HEK293T (cell line): ENCODE measurements around the gene PPM1H.
A peak's percentile ranks its signal among the peaks of the same experiment; 100 is the strongest.

Source experiments
- CTCF ChIA-PET: fragments of 350-600 bp; formaldehyde crosslinking; extraction: SDS; loops from one replicate; lab custom pipeline; 2021; ENCODE audit warnings: antibody characterized with exemption, inconsistent platforms; lab: Yijun Ruan, JAX
- POLR2A ChIA-PET: fragments of 350-600 bp; formaldehyde crosslinking; extraction: SDS; loops from one replicate; lab custom pipeline; 2020; ENCODE audit warnings: antibody characterized with exemption, inconsistent platforms; lab: Yijun Ruan, JAX
- DNase-seq: peaks from one replicate; pipeline ENCODE4 v3.0.0; 2012; ENCODE audit warnings: mixed read lengths; ENCODE audit errors: extremely low spot score
- ARNT ChIP-seq: fragments of 450-650 bp; IDR thresholded peaks from 2 replicates; pipeline ENCODE4 v1.6.1; 2017; ENCODE audit warnings: mild to moderate bottlenecking
- BHLHE40 ChIP-seq: fragments of 450-650 bp; IDR thresholded peaks from 2 replicates; pipeline ENCODE4 v1.6.1; 2016; ENCODE audit warnings: mild to moderate bottlenecking, moderate library complexity, borderline replicate concordance
- CTBP1 ChIP-seq: fragments of 450-650 bp; IDR thresholded peaks from 2 replicates; pipeline ENCODE4 v1.6.1; 2016; ENCODE audit warnings: borderline replicate concordance
- ELF4 ChIP-seq: fragments of 450-650 bp; IDR thresholded peaks from 2 replicates; pipeline ENCODE4 v1.6.1; 2017; ENCODE audit warnings: antibody characterized with exemption
- FOXA1 ChIP-seq: fragments of 450-650 bp; IDR thresholded peaks from 2 replicates; pipeline ENCODE4 v1.6.1; 2016; ENCODE audit warnings: mild to moderate bottlenecking
- FOXK2 ChIP-seq: fragments of 450-650 bp; IDR thresholded peaks from 2 replicates; pipeline ENCODE4 v1.6.1; 2016; ENCODE audit warnings: mild to moderate bottlenecking
- FOXM1 ChIP-seq: fragments of 450-650 bp; IDR thresholded peaks from 2 replicates; pipeline ENCODE4 v1.6.1; 2017; ENCODE audit warnings: mild to moderate bottlenecking, borderline replicate concordance
- HDGF ChIP-seq: fragments of 450-650 bp; IDR thresholded peaks from 2 replicates; pipeline ENCODE4 v1.6.1; 2017; ENCODE audit warnings: antibody characterized with exemption, borderline replicate concordance
- L3MBTL2 ChIP-seq: fragments of 450-650 bp; conservative IDR thresholded peaks from 2 replicates; pipeline ENCODE4 v1.6.1; 2016; ENCODE audit warnings: mild to moderate bottlenecking
- LEF1 ChIP-seq: fragments of 450-650 bp; IDR thresholded peaks from 2 replicates; pipeline ENCODE4 v1.6.1; 2017; ENCODE audit warnings: mild to moderate bottlenecking, borderline replicate concordance
- NFRKB ChIP-seq: fragments of 450-650 bp; IDR thresholded peaks from 2 replicates; pipeline ENCODE4 v1.6.1; 2016; ENCODE audit warnings: mild to moderate bottlenecking, moderate library complexity
- SP1 ChIP-seq: fragments of 450-650 bp; IDR thresholded peaks from 2 replicates; pipeline ENCODE4 v1.6.1; 2017
- SUZ12 ChIP-seq: fragments of 450-650 bp; IDR thresholded peaks from 2 replicates; pipeline ENCODE4 v1.6.1; 2016; ENCODE audit warnings: mild to moderate bottlenecking
- TARDBP ChIP-seq: fragments of 450-650 bp; IDR thresholded peaks from 2 replicates; pipeline ENCODE4 v1.6.1; 2016
- ZNF384 ChIP-seq: fragments of 450-650 bp; IDR thresholded peaks from 2 replicates; pipeline ENCODE4 v1.6.1; 2016
- TF ChIP-seq, protein P1 (sequence below): fragments of 450-650 bp; IDR thresholded peaks from 2 replicates; pipeline ENCODE4 v1.6.1; 2016

Gene PPM1H

DNA sequence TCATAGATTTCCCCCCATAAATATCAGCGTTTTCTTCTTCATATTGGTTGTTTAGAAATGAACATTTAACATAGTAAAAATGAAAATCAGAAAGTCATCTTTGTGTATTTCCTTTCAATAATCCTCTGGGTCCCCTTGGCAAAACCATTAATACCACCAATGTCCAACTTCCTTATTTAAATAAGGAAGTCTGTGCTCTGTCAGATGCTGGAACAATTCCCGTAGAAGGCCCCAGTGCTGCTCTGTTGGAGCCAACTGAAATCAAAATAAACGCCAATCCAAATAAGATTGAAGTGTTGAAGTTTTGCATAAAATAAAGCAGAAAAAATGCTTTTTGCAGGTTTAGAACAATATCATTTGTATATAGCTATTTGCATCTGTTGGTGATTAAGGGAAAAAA, 93.1 kb downstream of the PPM1H start:
- TF ChIP-seq, protein P1, sequence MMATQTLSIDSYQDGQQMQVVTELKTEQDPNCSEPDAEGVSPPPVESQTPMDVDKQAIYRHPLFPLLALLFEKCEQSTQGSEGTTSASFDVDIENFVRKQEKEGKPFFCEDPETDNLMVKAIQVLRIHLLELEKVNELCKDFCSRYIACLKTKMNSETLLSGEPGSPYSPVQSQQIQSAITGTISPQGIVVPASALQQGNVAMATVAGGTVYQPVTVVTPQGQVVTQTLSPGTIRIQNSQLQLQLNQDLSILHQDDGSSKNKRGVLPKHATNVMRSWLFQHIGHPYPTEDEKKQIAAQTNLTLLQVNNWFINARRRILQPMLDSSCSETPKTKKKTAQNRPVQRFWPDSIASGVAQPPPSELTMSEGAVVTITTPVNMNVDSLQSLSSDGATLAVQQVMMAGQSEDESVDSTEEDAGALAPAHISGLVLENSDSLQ, result no peak
- TF ChIP-seq FOXM1, result no peak
- no peak for TF ChIP-seq SP1
- TF ChIP-seq FOXA1, result no peak
- TF ChIP-seq HDGF, result no peak
- POLR2A ChIA-PET, result no interaction called here
- DNase-seq, result no peak
- CTCF ChIA-PET, result no interaction called here

DNA sequence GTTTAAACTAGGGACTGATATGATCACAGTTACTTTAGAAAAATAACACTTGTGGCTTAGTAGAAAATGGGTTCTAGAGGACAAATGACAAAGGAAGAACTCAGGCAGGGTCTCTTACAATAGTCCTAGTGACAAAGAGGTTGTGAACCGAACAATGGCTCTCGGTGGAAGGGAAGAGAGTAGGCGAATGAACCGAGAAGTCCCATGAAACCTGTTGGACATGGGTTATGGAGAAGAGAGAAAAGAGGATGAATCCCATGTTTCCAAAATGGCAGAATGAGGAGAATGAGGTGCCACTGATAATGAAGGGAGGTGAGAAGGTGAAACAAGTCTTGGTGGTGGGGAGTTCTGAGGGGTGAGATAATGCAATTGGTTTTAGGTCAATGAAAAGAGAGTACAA, 94.1 kb downstream of the PPM1H start:
- POLR2A ChIA-PET, result no interaction called here
- DNase-seq, result no peak
- TF ChIP-seq CTBP1 (no peak), SUZ12 (no peak), TARDBP (no peak), FOXM1 (no peak), FOXA1 (no peak), ELF4 (no peak), L3MBTL2 (no peak), ZNF384 (no peak), BHLHE40 (no peak), FOXK2 (no peak), HDGF (no peak)
- TF ChIP-seq, protein P1, result no peak
- CTCF ChIA-PET, result no interaction called here

DNA sequence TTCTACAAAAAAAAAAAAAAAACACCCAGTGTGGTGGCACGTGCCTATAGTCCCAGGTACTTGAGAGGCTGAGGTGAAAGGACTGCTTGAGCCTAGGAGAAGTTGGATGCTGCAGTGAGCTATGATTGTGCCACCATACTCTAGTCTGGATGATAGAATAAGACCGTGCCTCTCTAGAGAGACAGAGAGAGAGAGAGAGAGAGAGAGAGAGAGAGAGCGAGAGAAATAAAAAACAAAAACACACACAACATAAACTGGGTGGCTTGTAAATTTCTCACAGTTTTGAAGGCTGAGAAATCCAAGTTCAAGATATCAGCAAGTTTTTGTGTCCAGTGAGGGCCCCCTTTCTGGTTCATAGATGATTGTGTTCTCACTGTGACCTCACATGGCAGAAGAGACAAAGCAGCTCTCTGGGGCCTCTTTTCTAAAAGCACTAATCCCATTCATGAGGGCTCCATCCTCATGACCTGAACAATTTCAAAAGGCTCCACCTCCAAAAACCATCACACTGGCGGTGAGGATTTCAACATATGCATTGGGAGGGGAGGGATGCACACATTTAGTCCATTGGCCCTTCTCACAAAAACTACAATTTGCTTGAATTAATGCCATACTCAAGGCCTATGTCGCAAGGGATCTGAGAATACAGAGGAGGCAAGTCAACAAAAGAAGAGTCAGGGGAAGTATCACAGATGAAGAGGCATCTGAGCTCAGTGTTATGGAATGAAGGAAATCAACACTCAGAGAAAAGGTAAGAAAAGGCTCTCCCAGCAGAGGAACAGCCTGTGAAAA, 94.9 kb downstream of the PPM1H start:
- no peak for DNase-seq
- CTCF ChIA-PET, result no interaction called here
- TF ChIP-seq ARNT, result no peak
- no peak for TF ChIP-seq NFRKB
- TF ChIP-seq ELF4, result no peak
- TF ChIP-seq FOXM1, result no peak
- TF ChIP-seq BHLHE40, result no peak
- no peak for TF ChIP-seq FOXK2
- TF ChIP-seq L3MBTL2, result no peak
- POLR2A ChIA-PET, result no interaction called here

DNA sequence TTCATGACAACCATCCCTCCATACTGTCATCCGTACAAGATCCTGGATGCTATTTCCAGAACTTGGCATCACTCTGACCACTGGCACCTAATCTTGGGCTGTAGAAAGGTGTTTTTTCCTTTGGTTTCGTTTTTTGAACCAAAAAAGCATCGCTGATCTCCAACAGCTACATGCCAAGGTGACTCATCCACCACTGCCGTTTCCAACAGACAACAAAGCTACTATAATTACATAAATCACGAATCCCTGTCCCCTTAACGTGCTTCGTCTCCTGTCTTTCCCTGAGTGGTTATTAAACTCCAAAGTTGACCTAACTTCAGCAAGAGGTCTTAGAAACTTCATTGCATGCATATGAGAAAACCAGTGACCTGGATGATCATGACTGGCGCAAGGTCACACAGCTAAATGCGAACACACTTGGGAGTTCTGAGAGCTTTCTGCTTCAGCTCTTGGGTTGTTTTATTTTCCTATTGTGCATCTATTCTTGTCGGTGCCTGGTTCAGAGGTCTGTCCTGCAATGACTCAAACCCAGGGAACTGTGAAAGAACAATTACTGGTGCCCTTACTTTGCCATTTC, 99.9 kb downstream of the PPM1H start:
- no peak for TF ChIP-seq ELF4
- no peak for TF ChIP-seq L3MBTL2
- TF ChIP-seq NFRKB, result no peak
- TF ChIP-seq, protein P1, result peak; percentile 42
- TF ChIP-seq SP1, result no peak
- ChIA-PET POLR2A (interaction anchor here (0.7 kb wide), 1 partner anchor 9 kb away, joined by 3 read pairs; no protein-coding TSS in a partner anchor), CTCF (interaction anchor here (0.6 to 1.0 kb wide), 3 partner anchors 13 to 1422 kb away, joined by 3 to 7 read pairs (median 4); no protein-coding TSS in a partner anchor)
- no peak for DNase-seq

DNA sequence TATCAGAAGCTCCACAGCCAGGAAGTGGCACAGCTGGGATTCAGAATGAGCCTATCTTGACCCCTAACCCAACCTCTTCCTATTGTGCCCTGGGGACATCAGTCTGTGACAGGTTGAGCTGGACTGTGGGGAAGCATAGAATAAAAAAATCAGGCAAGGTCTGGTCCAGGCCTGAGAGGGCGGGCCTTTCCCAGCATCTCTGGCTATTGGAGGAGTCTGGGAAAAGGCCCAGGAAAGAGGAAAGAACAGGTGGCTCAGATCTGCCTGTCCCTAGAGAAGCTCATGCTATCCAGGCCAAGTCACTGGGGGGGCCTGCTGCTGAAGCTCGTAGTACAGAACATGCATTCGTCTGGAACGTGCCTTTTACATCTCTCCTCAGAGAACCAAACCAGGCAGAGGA, 100.5 kb downstream of the PPM1H start:
- POLR2A ChIA-PET, result interaction anchor here (0.5 kb wide), 1 partner anchor 24 kb away, joined by 3 read pairs; no protein-coding TSS in a partner anchor
- no peak for TF ChIP-seq SUZ12
- TF ChIP-seq, protein P1, result no peak
- TF ChIP-seq NFRKB, result no peak
- TF ChIP-seq FOXM1, result no peak
- TF ChIP-seq BHLHE40, result no peak
- TF ChIP-seq ZNF384, result no peak
- no peak for TF ChIP-seq SP1
- no peak for TF ChIP-seq ARNT
- no peak for TF ChIP-seq TARDBP
- TF ChIP-seq L3MBTL2, result no peak
- no peak for TF ChIP-seq FOXK2
- TF ChIP-seq FOXA1, result no peak
- TF ChIP-seq LEF1, result no peak
- no peak for TF ChIP-seq HDGF
- TF ChIP-seq ELF4, result no peak
- TF ChIP-seq CTBP1, result no peak
- no peak for DNase-seq
- CTCF ChIA-PET, result interaction anchor here (0.6 to 1.0 kb wide), 2 partner anchors 14 to 1423 kb away, joined by 4 to 7 read pairs; no protein-coding TSS in a partner anchor

DNA sequence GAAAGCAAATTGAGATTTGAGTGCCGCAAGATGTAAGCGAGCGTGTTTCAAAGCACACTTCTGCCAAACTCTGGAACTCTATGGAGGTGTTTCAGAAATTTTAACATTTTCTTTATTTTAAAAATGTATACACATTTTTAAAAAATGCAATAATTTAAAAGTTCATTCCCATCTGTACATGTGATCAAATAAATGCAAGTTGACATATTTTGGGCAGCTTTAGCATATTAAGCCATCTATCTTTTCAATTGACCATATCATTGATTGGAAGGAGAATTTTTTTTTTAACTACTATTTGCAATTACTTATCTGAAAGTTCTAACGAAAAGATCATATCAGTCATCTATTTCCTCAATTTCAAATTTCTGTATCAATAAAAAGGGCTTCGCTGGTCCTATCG, 101.3 kb downstream of the PPM1H start:
- ChIA-PET CTCF (no interaction called here), POLR2A (interaction anchor here (0.5 kb wide), 1 partner anchor 24 kb away, joined by 3 read pairs; no protein-coding TSS in a partner anchor)

More for the DNA sequence above, 101.3 kb downstream of the PPM1H start:
- no peak for DNase-seq
- TF ChIP-seq ARNT, result no peak
- TF ChIP-seq FOXK2, result no peak
- TF ChIP-seq ZNF384, result no peak
- TF ChIP-seq BHLHE40, result no peak
- TF ChIP-seq, protein P1, result no peak
- no peak for TF ChIP-seq SP1
- TF ChIP-seq FOXM1, result no peak
- no peak for TF ChIP-seq HDGF
- no peak for TF ChIP-seq TARDBP
- TF ChIP-seq L3MBTL2, result no peak
- TF ChIP-seq NFRKB, result no peak
- no peak for TF ChIP-seq CTBP1
- TF ChIP-seq SUZ12, result no peak
- TF ChIP-seq FOXA1, result no peak
- no peak for TF ChIP-seq LEF1
